Vagina (tissue), 2 donors: ENCODE results near the gene STXBP1. TPM values are rescaled to one million over a fixed set of nuclear protein-coding genes. Genes with fewer than 3 reads are reported as not detected.
"Not testable (repeated sequence)": the region's sequence is repeated elsewhere in the genome, so short reads cannot be mapped to it uniquely, and the experiment has no call there.

Experiments used
- DNase-seq, 2 donors: peaks; one replicate each; pipeline ENCODE4 v3.0.0-alpha.2; 2017; ENCODE audit errors: extremely low spot score in 2 of 2
- H3K27ac ChIP-seq: fragments of 200-600 bp; sonication (generic); one replicate; pipeline ENCODE4 v1.5.1; 2019
- H3K27me3 ChIP-seq: fragments of 200-600 bp; sonication (generic); one replicate; pipeline ENCODE4 v1.5.1; 2019
- H3K36me3 ChIP-seq, 2 donors: fragments of 200-600 bp; sonication (generic); one replicate each; pipeline ENCODE4 v1.5.1; 2017 to 2019
- H3K4me1 ChIP-seq: fragments of 200-600 bp; sonication (generic); one replicate; pipeline ENCODE4 v1.5.1; 2019
- H3K4me3 ChIP-seq, 2 donors: fragments of 200-600 bp; sonication (generic); 1 replicate in 1 of 2; 2 replicates in 1 of 2; pipeline ENCODE4 v1.5.1; 2016 to 2019
- H3K9me3 ChIP-seq: fragments of 200-600 bp; sonication (generic); one replicate; pipeline ENCODE4 v1.5.1; 2019
- POLR2A ChIP-seq, 2 donors: fragments of 450-650 bp; IDR thresholded peaks; one replicate each; pipeline ENCODE4 v1.6.1; 2017; ENCODE audit warnings: antibody characterized with exemption in 2 of 2, mild to moderate bottlenecking in 2 of 2, moderate library complexity in 2 of 2
- POLR2AphosphoS5 ChIP-seq, 2 donors: sonication (generic); formaldehyde crosslinking; IDR thresholded peaks; one replicate each; pipeline ENCODE4 v1.9.0; 2017; ENCODE audit warnings: antibody characterized with exemption in 2 of 2, mild to moderate bottlenecking in 2 of 2, low read depth in 1 of 2; ENCODE audit not compliant: insufficient read depth in 1 of 2
- intact Hi-C: fragments of 100-400 bp; cut with DNase I; formaldehyde crosslinking; loops from one replicate; pipeline ENCODE4 v1.15.1; 2023
- total RNA-seq: library from RNA; depleted of rRNA; stranded (reverse); fragments of >200 nt; gene quantifications from one replicate; pipeline ENCODE4 v1.2.3, GENCODE V29; 2016
- TF ChIP-seq, protein P1 (sequence below), 3 experiments: fragments of 450-650 bp in 2 of 3; fragments of 200-600 bp in 1 of 3; sonication (generic) in 1 of 3; IDR thresholded peaks; one replicate each; pipeline ENCODE4 v1.5.1; 2017 to 2019; ENCODE audit warnings: antibody characterized with exemption in 3 of 3, mild to moderate bottlenecking in 2 of 3, moderate library complexity in 2 of 3

The STXBP1 gene
- total RNA-seq, 1 donor from 2014 or later, result 56.2 TPM

GRCh38 chr9:127614961-127615360 is 2.9 kb downstream of the STXBP1 start:
- no peak overlapping the region for H3K27ac ChIP-seq
- TF ChIP-seq, protein P1, sequence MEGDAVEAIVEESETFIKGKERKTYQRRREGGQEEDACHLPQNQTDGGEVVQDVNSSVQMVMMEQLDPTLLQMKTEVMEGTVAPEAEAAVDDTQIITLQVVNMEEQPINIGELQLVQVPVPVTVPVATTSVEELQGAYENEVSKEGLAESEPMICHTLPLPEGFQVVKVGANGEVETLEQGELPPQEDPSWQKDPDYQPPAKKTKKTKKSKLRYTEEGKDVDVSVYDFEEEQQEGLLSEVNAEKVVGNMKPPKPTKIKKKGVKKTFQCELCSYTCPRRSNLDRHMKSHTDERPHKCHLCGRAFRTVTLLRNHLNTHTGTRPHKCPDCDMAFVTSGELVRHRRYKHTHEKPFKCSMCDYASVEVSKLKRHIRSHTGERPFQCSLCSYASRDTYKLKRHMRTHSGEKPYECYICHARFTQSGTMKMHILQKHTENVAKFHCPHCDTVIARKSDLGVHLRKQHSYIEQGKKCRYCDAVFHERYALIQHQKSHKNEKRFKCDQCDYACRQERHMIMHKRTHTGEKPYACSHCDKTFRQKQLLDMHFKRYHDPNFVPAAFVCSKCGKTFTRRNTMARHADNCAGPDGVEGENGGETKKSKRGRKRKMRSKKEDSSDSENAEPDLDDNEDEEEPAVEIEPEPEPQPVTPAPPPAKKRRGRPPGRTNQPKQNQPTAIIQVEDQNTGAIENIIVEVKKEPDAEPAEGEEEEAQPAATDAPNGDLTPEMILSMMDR (IDR thresholded peaks at IDR 0.05), result no peak
- TF ChIP-seq POLR2A (IDR thresholded peaks at IDR 0.05) (no peak), POLR2AphosphoS5 (IDR thresholded peaks at IDR 0.05; ENCODE audit: insufficient read depth in 1 of 2, low read depth in 1 of 2) (peak in 1 of 2 donors; percentile 10)
- H3K9me3 ChIP-seq, result no peaks in the 10 kb centered on the region
- no peak overlapping the region for H3K4me3 ChIP-seq
- no peaks in the 10 kb centered on the region for H3K36me3 ChIP-seq
- intact Hi-C loops, result no loop called here
- no peaks in the 10 kb centered on the region for H3K27me3 ChIP-seq
- no peak for DNase-seq
- peaks cover 20% of the 10 kb centered on the region for H3K4me1 ChIP-seq

GRCh38 chr9:127621339-127621970 is 9.4 kb downstream of the STXBP1 start:
- intact Hi-C loops, H3K9me3 ChIP-seq, DNase-seq, H3K36me3 ChIP-seq, H3K4me3 ChIP-seq, H3K27me3 ChIP-seq, H3K4me1 ChIP-seq, H3K27ac ChIP-seq: not testable (repeated sequence)

DNA sequence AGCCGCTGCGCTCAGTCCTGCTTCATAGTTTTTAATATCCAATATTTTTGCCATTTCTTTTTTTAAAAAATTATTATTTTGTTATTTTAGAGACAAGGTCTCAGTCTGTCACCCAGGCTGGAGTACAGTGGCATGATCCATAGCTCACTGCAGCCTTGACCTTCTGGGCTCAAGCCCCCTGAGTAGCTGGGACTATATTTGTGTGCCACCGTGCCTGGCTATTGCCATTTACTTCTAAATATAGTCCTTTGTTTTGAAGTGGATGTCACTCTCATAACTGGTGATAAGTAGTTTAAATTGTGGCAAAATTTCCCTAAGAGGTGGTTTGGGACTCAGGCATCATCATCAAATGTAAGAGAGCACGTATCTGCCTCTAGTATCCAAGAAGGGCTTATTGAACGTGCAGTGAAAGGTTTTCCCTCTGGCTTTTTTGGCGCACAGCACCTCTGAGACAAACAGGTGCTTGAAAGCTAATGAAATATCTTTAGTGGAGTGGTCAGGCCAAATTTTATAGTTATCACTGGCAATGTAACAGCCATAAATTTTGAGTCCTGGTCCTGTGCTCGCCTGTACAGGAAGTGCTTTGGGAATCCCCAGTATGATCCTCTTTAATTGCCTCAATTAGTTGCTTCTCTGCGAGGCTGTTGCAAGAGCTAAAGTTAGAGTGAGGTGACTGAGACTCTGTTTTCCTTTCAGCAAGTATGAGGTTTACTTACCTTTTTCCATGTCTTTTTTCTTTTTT is 14.8 kb downstream of the STXBP1 start:
- intact Hi-C loops, result no loop called here

DNA sequence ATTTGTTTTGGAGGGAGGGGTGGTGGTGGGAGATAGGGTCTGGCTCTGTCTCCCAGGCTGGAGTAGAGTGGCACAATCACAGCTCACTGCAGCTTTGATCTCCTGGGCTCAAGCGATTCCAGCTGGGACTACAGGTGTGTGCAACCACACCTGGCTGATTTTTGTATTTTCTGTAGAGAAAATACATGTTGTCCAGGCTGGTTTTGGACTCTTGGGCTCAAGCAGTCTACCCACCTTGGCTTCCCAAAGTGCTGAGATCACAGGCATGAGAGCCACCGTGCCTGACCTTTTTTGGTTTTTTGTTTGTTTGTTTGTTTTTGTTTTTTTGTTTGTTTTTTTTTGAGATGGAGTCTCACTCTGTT is 15.4 kb downstream of the STXBP1 start:
- intact Hi-C loops, result no loop called here

More for the DNA sequence above, 14.8 kb downstream of the STXBP1 start:
- Histone ChIP-seq H3K4me1 (peaks cover 18% of the 10 kb centered on the region), H3K36me3 (no peaks in the 10 kb centered on the region), H3K4me3 (no peak overlapping the region), H3K27ac (no peak overlapping the region), H3K9me3 (no peaks in the 10 kb centered on the region), H3K27me3 (no peaks in the 10 kb centered on the region)
- DNase-seq, result no peak
- no peak for TF ChIP-seq POLR2AphosphoS5 (IDR thresholded peaks at IDR 0.05; ENCODE audit: insufficient read depth in 1 of 2, low read depth in 1 of 2)
- TF ChIP-seq POLR2A (IDR thresholded peaks at IDR 0.05), result no peak
- TF ChIP-seq, protein P1 (IDR thresholded peaks at IDR 0.05), result no peak

GRCh38 chr9:127628758-127629467 is 16.8 kb downstream of the STXBP1 start:
- TF ChIP-seq POLR2A (IDR thresholded peaks at IDR 0.05) (no peak), POLR2AphosphoS5 (IDR thresholded peaks at IDR 0.05; ENCODE audit: insufficient read depth in 1 of 2, low read depth in 1 of 2) (no peak)
- TF ChIP-seq, protein P1 (IDR thresholded peaks at IDR 0.05), result no peak
- H3K27ac ChIP-seq, result no peak overlapping the region
- H3K4me3 ChIP-seq, result no peak overlapping the region
- no peak for DNase-seq
- H3K27me3 ChIP-seq, result no peaks in the 10 kb centered on the region
- H3K9me3 ChIP-seq, result no peaks in the 10 kb centered on the region
- intact Hi-C loops, result no loop called here
- peaks cover 28% of the 10 kb centered on the region for H3K4me1 ChIP-seq
- no peaks in the 10 kb centered on the region for H3K36me3 ChIP-seq

More for the DNA sequence above, 15.4 kb downstream of the STXBP1 start:
- no peaks in the 10 kb centered on the region for H3K27me3 ChIP-seq
- no peak overlapping the region for H3K4me3 ChIP-seq
- no peaks in the 10 kb centered on the region for H3K9me3 ChIP-seq
- DNase-seq, result no peak
- no peaks in the 10 kb centered on the region for H3K36me3 ChIP-seq
- TF ChIP-seq POLR2AphosphoS5 (IDR thresholded peaks at IDR 0.05; ENCODE audit: insufficient read depth in 1 of 2, low read depth in 1 of 2), result no peak
- no peak for TF ChIP-seq POLR2A (IDR thresholded peaks at IDR 0.05)
- TF ChIP-seq, protein P1 (IDR thresholded peaks at IDR 0.05), result no peak
- peaks cover 18% of the 10 kb centered on the region for H3K4me1 ChIP-seq
- no peak overlapping the region for H3K27ac ChIP-seq
